Hematopoietic multipotent progenitor cell treated with erythropoietin and hydrocortisone succinate and interleukin-3 and kit ligand, for 4 days (in vitro differentiated cells): Measurements from ENCODE around the gene PXDN.
A peak's percentile ranks its signal among the peaks of the same experiment; 100 is the strongest.
"Not testable (repeated sequence)": the region's sequence is repeated elsewhere in the genome, so short reads cannot be mapped to it uniquely, and the experiment has no call there.

ENCODE experiments used
- DNase-seq: peaks from one replicate; pipeline ENCODE4 v3.0.0-alpha.2; 2015

Gene PXDN

DNA sequence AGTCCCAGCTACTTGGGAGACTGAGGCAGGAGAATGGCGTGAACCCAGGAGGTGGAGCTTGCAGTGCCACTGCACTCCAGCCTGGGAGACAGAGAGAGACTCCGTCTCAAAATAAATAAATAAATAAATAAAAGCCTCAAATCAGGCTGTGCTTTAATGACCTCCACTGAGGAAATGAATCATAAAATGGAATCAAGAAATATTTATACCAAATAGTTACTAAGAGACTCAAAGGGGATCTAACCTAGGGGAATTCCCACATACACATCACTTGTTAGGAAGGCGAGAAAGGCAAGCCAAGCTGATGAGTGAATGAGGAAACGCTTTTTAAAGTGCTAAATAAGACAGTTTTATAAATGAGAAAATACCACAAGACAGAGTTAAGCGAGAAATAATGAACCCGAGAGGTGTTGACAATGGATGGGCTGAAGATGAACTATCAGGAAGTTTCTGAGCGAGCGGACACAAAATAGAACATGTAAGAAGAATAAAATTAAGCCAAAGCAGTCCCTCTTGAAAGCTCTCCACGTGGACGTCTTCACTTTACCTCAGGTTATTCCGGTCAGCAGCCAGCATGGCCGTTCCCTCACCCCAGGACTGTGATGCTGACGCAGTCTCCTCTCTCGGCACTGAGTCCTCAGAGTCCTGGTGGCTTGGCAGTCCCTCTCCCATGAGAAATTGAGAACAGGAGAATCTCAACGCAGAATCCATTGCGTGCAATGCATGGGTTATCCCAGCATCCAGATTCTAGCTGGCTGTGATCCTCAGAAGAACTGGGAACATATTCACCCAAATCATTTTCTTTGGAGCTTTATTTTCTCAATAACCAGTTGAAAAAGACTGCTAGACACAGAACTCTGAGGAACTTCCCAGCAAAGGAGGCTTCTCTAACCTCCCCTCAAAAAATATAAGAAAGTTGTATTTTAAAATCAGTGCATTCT, 22.3 kb downstream of the PXDN start:
- DNase-seq, result no peak

- DNase-seq, result no peak
These were observed 25.7 kb downstream of the PXDN start for GRCh38 chr2:1718339-1719220.

- DNase-seq, result no peak
These were observed 27.2 kb downstream of the PXDN start for GRCh38 chr2:1717113-1717512.

- no peak for DNase-seq
These were observed 27.9 kb downstream of the PXDN start for GRCh38 chr2:1716441-1716840.

DNA sequence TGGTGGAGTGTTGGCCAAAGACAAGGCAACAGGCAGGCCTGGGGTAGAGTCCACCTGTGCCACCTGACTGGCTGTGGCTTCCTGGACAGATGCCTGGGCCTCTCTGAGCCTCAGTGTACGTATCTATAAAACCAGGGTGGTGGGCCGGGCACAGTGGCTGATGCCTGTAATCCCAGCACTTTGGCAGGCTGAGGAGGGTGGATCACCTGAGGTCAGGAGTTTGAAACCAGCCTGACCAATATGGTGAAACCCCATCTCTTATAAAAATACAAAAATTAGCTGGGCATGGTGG, 28.4 kb downstream of the PXDN start:
- not testable (repeated sequence) for DNase-seq

GRCh38 chr2:1715184-1716013, 28.9 kb downstream of the PXDN start:
- DNase-seq, result no peak

GRCh38 chr2:1714291-1715064, 29.8 kb downstream of the PXDN start:
- no peak for DNase-seq

- no peak for DNase-seq
These were observed 30.5 kb downstream of the PXDN start for GRCh38 chr2:1713839-1714236.

GRCh38 chr2:1713142-1713838, 31.0 kb downstream of the PXDN start:
- no peak for DNase-seq

DNA sequence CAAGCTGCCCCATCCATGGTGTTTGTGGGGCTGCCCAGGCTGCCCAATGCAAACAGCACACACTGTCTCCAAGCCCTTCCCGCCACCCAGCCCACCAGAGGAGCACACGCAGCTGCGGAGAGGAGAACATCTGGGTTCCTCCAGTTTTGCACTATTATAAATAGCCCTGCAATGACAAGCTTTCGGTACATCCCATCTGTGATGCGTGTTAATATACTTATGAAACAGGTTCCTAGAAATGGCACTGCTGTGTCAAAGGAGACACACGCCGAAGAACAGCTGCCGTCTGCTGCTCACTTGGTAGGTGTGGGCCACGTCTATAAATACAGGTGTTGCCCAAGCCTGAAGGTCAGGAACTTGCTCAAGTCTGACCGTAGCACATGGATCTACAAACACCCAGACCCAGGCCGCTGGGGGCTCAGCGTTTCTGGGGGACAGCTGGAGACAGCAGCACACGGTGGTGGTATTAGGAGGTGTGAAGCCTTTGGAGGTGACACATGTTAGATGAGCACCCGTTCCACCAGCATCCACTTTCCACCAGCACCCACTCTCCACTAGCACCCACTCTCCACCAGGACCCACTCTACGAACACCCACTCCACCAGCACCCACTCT, 34.3 kb downstream of the PXDN start:
- no peak for DNase-seq

DNA sequence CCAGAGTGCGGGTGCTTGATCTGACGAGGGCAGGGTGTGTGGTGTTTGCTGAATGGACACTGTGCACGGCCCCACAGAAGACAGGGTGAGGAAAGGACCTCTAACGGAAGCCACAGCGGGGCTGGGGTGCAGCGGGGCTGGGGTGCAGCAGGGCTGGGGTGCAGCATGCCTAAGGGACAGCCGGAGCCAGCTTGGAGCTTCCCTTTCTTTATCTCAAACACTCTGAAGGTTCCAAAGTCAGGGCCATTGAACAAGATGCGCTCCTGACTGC, 35.0 kb downstream of the PXDN start:
- no peak for DNase-seq

DNA sequence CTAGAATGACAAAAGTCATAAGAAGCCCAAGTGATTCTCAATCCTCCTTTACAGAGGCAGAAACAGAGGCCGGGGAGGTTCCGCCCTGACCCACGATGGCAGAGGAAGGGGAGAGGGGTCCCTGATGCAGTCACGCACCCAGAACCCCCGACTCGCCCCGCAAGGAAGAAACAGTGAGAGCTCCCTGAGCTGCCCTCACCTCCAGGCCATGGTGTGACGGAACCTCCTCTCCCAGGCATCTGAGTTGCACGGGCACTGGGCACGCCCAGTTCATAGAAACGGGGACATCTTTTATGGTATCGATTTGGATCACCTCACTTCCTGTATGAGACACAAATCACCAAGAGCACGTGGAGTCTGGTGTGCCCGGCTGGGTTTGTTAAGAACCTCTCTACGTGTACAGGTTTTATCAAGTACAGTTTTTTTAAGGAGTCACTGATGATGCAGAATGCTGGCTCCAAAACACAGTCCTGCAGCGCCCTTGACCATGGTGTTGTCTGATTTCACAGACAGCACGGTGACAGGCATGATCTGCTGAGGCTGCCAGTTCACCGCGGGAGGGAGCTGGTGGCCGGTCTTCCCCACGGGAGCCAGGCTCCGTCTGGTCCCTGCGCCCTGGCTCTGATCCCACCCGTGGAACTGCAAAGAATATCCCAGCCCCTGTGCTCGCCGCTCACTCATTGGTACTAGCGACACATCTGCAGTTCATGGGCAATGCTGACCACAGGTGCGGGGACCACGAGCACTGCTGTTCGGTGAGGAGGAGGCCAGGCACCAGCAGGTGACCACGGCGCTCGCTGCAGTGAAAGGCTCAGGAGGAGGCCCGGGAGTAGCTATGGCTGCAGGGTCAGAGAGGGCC, 35.6 kb downstream of the PXDN start:
- DNase-seq, result no peak

GRCh38 chr2:1707771-1708418, 36.4 kb downstream of the PXDN start:
- peak; percentile 63 for DNase-seq

GRCh38 chr2:1706089-1706841, 38.0 kb downstream of the PXDN start:
- DNase-seq, result not testable (repeated sequence)

- no peak for DNase-seq
These were observed 38.7 kb downstream of the PXDN start for GRCh38 chr2:1705557-1706076.

DNA sequence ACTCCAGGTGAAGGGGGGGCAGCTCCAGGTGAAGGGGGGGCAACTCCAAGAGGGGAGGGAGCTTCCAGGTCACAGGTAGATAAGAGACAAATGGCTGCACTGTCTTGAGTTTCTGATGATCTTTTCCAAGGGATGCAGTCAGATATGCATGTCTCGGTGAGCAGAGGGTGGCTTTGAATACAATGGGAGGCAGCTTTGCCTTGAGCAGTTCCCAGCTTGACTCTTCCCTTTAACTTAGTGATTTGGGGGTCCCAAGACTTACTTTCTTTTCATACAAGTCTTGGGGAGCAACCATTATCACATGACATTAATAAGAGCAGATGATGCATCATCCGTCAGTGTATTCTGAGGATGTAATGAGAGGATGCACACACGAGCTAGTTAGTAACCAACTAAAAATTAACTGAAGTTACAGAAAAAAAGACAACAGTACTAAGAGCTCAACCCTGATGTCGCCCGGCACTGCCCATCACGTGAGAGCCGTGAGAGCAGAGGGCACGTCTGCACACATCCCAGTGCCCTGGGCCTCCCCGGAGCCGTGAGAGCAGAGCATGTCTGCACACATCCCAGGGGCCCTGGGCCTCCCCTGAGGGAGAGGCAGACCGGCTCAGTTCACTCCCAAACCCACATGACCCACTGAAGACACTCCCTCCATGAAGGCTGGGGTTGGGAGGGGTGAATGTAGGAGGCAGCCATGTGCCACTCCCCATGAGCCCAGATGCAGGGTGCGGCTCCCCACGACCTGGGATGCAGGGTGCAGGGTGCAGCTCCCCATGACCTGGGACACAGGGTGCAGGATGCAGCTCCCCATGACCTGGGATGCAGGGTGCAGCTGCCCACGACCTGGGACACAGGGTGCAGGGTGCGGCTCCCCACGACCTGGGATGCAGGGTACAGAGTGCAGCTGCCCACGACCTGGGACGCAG, 39.4 kb downstream of the PXDN start:
- DNase-seq, result peak; percentile 10

GRCh38 chr2:1702186-1702565, 42.1 kb downstream of the PXDN start:
- DNase-seq, result no peak
